Measurements from ENCODE around the gene INS.

INS gene

DNA sequence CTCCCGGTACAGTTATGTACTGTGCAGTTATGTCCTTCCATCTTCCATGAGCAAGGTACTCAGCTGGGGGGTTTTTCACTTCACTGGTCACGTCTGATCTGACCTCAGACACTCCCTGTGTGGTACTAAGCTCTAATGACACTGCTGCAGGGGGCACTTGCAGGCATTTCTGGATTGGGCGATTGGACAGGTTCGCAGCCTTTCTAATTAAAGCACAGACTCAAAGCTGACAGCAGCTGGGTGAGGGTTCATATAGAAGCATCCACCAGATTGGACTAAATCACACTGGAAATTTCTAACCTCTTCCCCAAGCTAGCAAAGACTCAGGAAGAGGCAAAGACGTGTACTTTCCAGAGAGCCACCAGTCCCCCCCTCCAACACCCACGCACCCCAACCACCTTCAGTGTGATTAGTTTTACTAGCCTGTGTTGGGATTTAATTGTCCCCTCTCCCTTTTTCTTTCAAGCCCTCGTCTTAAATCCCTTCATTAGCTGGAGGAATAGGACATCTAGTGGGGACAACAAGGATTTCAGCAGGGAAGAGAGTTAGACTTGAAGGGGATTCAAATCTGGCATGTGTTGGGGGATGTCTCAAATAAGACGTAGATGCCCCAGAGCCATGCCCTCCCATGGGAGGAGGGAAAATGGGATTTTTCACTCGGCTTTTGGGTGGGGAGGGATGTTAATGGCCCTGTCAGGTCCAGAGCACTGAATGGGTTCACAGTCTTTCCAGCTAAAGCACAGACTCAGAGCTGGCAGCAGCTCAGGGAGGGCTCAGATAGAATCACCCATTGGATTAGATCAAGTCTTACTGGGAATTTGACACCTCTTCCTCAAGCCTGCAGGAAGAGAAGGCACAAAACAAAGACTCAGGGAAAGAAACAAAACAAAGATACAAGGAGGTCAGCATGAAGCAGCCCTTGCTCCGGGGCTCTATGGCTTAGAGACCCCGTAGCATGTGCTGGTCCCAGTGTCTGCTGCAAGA, 10.9 kb downstream of the INS start:
- peaks cover 59% of the 10 kb centered on the region for H3K27me3 ChIP-seq (ENCODE audit: control insufficient read depth, insufficient read depth, low read length)
- no peaks in the 10 kb centered on the region for H3K36me3 ChIP-seq (ENCODE audit: control insufficient read depth, insufficient read depth, low read length)
- no peak overlapping the region for H3K4me3 ChIP-seq (ENCODE audit: low read depth, low read length)
- no peak overlapping the region for H3K27ac ChIP-seq (ENCODE audit: low read depth, low read length)
- no peak overlapping the region for H3K9ac ChIP-seq (ENCODE audit: low read length)
- H3K9me3 ChIP-seq (ENCODE audit: control insufficient read depth, insufficient read depth, low read depth, low read length): no peaks in the 10 kb centered on the region
- peaks cover 17% of the 10 kb centered on the region; the same call in 1 of the 2 replicates for H3K4me1 ChIP-seq (ENCODE audit: control insufficient read depth, insufficient read depth, low read length)

DNA sequence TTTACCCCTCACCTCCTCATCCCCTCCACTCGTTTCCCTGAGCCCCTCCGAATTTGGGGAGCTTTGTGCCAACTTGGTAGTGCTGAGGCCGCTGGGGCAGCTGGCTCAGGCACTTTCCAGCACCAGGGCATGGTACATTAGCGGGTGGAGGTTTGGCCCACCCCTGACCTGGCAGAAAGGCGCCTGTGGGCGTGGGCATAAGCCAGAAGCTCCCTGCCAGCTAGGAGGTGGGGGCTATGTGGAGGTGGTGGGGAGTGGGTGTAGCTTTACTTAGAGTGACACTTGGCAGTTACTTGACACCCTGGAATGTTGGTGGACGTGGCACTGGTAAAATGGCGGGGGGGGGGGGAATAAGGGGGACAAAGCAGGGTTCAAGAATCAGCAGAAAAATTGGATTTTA, 11.5 kb downstream of the INS start:
- Histone ChIP-seq H3K4me1 (ENCODE audit: control insufficient read depth, insufficient read depth, low read length) (peaks cover 17% of the 10 kb centered on the region; the same call in 1 of the 2 replicates), H3K36me3 (ENCODE audit: control insufficient read depth, insufficient read depth, low read length) (no peaks in the 10 kb centered on the region), H3K4me3 (ENCODE audit: low read depth, low read length) (no peak overlapping the region), H3K27ac (ENCODE audit: low read depth, low read length) (no peak overlapping the region), H3K27me3 (ENCODE audit: control insufficient read depth, insufficient read depth, low read length) (peaks cover 66% of the 10 kb centered on the region), H3K9ac (ENCODE audit: low read length) (no peak overlapping the region), H3K9me3 (ENCODE audit: control insufficient read depth, insufficient read depth, low read depth, low read length) (no peaks in the 10 kb centered on the region)

DNA sequence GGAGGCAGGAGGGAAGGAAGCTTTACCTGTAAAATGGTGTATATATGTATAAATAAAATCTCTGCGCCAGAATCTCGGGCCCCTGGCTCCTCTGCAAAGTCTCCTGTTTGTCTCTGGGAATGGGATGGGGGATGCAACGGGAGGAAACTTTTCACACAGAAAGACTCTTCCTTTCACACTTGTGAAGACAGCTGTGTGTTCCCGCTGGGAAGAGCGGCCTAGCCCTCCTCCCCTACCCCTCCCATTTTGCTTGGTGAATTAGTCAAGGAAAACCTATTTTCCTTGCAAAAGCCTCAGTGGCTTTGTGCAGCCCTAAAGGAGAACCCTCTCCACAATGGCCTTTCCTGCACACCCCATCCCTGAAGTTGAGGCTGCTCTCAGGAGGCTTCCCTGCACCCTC, 12.4 kb downstream of the INS start:
- peaks cover 75% of the 10 kb centered on the region for H3K27me3 ChIP-seq (ENCODE audit: control insufficient read depth, insufficient read depth, low read length)
- H3K9ac ChIP-seq (ENCODE audit: low read length): no peak overlapping the region
- no peak overlapping the region for H3K4me3 ChIP-seq (ENCODE audit: low read depth, low read length)
- no peaks in the 10 kb centered on the region for H3K9me3 ChIP-seq (ENCODE audit: control insufficient read depth, insufficient read depth, low read depth, low read length)
- H3K36me3 ChIP-seq (ENCODE audit: control insufficient read depth, insufficient read depth, low read length): no peaks in the 10 kb centered on the region
- H3K4me1 ChIP-seq (ENCODE audit: control insufficient read depth, insufficient read depth, low read length): peaks cover 18% of the 10 kb centered on the region; the same call in 1 of the 2 replicates
- H3K27ac ChIP-seq (ENCODE audit: low read depth, low read length): no peak overlapping the region

- Histone ChIP-seq H3K36me3 (ENCODE audit: control insufficient read depth, insufficient read depth, low read length) (no peaks in the 10 kb centered on the region), H3K9ac (ENCODE audit: low read length) (no peak overlapping the region), H3K27ac (ENCODE audit: low read depth, low read length) (no peak overlapping the region), H3K9me3 (ENCODE audit: control insufficient read depth, insufficient read depth, low read depth, low read length) (no peaks in the 10 kb centered on the region), H3K4me3 (ENCODE audit: low read depth, low read length) (no peak overlapping the region), H3K27me3 (ENCODE audit: control insufficient read depth, insufficient read depth, low read length) (peaks cover 87% of the 10 kb centered on the region), H3K4me1 (ENCODE audit: control insufficient read depth, insufficient read depth, low read length) (peaks cover 21% of the 10 kb centered on the region; the same call in 1 of the 2 replicates)
Measured at GRCh38 chr11:2147391-2147790, 13.6 kb downstream of the INS start.

GRCh38 chr11:2146051-2146450, 15.0 kb downstream of the INS start:
- no peak overlapping the region for H3K4me3 ChIP-seq (ENCODE audit: low read depth, low read length)
- H3K4me1 ChIP-seq (ENCODE audit: control insufficient read depth, insufficient read depth, low read length): peaks cover 22% of the 10 kb centered on the region
- no peak overlapping the region for H3K9ac ChIP-seq (ENCODE audit: low read length)
- H3K27me3 ChIP-seq (ENCODE audit: control insufficient read depth, insufficient read depth, low read length): peaks cover 99% of the 10 kb centered on the region
- H3K9me3 ChIP-seq (ENCODE audit: control insufficient read depth, insufficient read depth, low read depth, low read length): no peaks in the 10 kb centered on the region
- no peaks in the 10 kb centered on the region for H3K36me3 ChIP-seq (ENCODE audit: control insufficient read depth, insufficient read depth, low read length)
- H3K27ac ChIP-seq (ENCODE audit: low read depth, low read length): no peak overlapping the region

DNA sequence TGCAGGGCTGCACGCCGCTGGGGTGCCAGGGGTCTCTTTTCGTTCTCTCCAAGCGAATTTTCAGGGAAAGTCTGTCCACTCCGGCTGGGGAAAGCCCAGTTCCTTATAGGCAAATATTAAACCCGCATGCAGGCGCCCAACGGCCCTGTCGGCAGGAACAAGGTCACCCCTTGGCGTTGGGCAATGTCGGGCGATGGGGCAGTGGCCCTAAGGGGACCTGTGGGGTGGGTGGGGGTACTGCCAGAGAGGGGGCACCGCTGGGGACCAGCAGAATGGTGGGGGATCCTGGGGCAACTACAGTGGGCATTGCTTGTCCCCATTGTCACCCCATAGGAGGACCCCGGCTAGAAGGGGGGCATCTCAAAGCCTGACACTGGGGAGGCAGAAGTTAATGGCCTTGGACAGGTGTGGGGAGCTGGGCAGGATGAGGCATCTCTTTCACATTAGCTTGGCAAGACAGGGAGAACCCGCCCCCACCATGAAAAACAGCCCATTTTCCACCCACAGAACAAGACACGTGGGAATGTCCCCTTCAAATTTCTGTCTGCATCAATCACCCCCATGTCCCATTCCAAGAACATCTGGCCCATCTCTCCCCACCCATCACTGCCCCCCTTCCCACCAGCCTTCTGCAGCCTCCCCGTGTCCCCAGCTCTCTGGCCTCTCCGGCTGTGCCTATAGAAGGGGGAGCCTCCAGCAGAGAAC, 16.3 kb downstream of the INS start:
- Histone ChIP-seq H3K9me3 (ENCODE audit: control insufficient read depth, insufficient read depth, low read depth, low read length) (no peaks in the 10 kb centered on the region), H3K4me3 (ENCODE audit: low read depth, low read length) (peak overlapping the region; percentile 37; the same call in 1 of the 2 replicates), H3K9ac (ENCODE audit: low read length) (no peak overlapping the region), H3K27me3 (ENCODE audit: control insufficient read depth, insufficient read depth, low read length) (peaks cover 100% of the 10 kb centered on the region), H3K36me3 (ENCODE audit: control insufficient read depth, insufficient read depth, low read length) (no peaks in the 10 kb centered on the region), H3K4me1 (ENCODE audit: control insufficient read depth, insufficient read depth, low read length) (peaks cover 27% of the 10 kb centered on the region), H3K27ac (ENCODE audit: low read depth, low read length) (no peak overlapping the region)

DNA sequence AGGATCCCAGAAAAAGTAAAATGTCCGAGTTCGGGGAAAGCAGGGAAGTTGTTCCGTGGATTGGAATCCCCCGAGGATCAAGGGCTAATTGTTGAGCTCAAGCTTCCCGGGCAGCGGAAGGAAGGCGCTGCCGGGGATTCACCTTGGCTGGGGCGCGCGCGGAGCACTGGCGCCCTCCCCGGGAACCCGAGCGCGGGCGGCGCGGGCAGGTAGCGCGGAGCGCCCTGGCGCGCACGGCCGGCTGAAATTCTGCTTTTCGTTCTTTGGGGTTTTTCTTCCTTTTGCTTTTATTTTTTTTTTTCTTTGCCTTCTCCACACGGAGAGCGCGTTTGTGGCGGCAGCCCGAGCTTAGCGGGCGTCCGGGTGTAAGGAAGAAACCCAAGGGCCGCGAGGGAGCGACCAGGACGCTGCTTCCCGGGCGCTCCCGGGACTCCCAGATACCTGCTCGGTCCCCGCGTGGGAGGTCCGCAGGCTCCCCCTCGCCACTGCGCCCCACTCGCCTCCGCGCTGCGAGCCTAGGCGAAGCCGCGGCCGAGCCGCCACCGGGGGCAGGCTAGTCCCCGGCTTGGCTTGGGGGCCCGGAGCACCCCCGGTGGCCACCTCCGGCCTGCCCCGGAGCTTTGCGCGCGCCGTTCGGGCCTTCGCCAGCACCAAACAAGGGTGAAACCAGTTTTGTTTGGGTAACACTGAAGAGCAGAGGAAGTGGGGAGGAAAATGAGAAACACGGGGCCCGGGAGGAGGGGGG, 17.0 kb downstream of the INS start:
- no peak overlapping the region for H3K9ac ChIP-seq (ENCODE audit: low read length)
- peaks cover 97% of the 10 kb centered on the region for H3K27me3 ChIP-seq (ENCODE audit: control insufficient read depth, insufficient read depth, low read length)
- H3K9me3 ChIP-seq (ENCODE audit: control insufficient read depth, insufficient read depth, low read depth, low read length): no peaks in the 10 kb centered on the region
- H3K4me1 ChIP-seq (ENCODE audit: control insufficient read depth, insufficient read depth, low read length): peaks cover 27% of the 10 kb centered on the region
- H3K4me3 ChIP-seq (ENCODE audit: low read depth, low read length): peak overlapping the region; percentile 37
- H3K27ac ChIP-seq (ENCODE audit: low read depth, low read length): no peak overlapping the region
- no peaks in the 10 kb centered on the region for H3K36me3 ChIP-seq (ENCODE audit: control insufficient read depth, insufficient read depth, low read length)

DNA sequence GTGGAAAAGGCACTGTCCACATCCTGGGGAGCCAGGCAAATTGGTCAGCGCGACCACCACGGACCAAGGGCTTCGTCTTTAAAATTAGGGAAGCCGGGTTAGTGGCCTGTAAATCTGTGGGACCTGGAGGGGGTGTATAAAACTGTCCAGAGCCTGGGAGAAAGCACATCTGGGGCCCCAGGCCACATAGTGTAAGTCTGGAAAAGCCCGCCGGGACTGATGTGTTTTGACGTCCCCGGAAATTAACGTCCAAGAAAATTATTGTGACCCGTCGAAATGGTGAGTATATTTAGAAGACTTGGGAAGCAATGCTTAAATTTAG, 17.6 kb downstream of the INS start:
- no peak overlapping the region for H3K9ac ChIP-seq (ENCODE audit: low read length)
- H3K27me3 ChIP-seq (ENCODE audit: control insufficient read depth, insufficient read depth, low read length): peaks cover 96% of the 10 kb centered on the region
- H3K27ac ChIP-seq (ENCODE audit: low read depth, low read length): no peak overlapping the region
- peaks cover 27% of the 10 kb centered on the region for H3K4me1 ChIP-seq (ENCODE audit: control insufficient read depth, insufficient read depth, low read length)
- H3K9me3 ChIP-seq (ENCODE audit: control insufficient read depth, insufficient read depth, low read depth, low read length): no peaks in the 10 kb centered on the region
- H3K36me3 ChIP-seq (ENCODE audit: control insufficient read depth, insufficient read depth, low read length): no peaks in the 10 kb centered on the region
- H3K4me3 ChIP-seq (ENCODE audit: low read depth, low read length): peak overlapping the region; percentile 37; the same call in 1 of the 2 replicates

GRCh38 chr11:2142762-2143202, 18.2 kb downstream of the INS start:
- H3K9me3 ChIP-seq (ENCODE audit: control insufficient read depth, insufficient read depth, low read depth, low read length): no peaks in the 10 kb centered on the region
- no peaks in the 10 kb centered on the region for H3K36me3 ChIP-seq (ENCODE audit: control insufficient read depth, insufficient read depth, low read length)
- peaks cover 96% of the 10 kb centered on the region for H3K27me3 ChIP-seq (ENCODE audit: control insufficient read depth, insufficient read depth, low read length)
- no peak overlapping the region for H3K4me3 ChIP-seq (ENCODE audit: low read depth, low read length)
- H3K9ac ChIP-seq (ENCODE audit: low read length): no peak overlapping the region
- no peak overlapping the region for H3K27ac ChIP-seq (ENCODE audit: low read depth, low read length)
- H3K4me1 ChIP-seq (ENCODE audit: control insufficient read depth, insufficient read depth, low read length): peaks cover 20% of the 10 kb centered on the region

GRCh38 chr11:2142300-2142759, 18.7 kb downstream of the INS start:
- H3K27me3 ChIP-seq (ENCODE audit: control insufficient read depth, insufficient read depth, low read length): peaks cover 96% of the 10 kb centered on the region
- H3K4me3 ChIP-seq (ENCODE audit: low read depth, low read length): no peak overlapping the region
- H3K9me3 ChIP-seq (ENCODE audit: control insufficient read depth, insufficient read depth, low read depth, low read length): no peaks in the 10 kb centered on the region
- no peak overlapping the region for H3K9ac ChIP-seq (ENCODE audit: low read length)
- peaks cover 17% of the 10 kb centered on the region for H3K4me1 ChIP-seq (ENCODE audit: control insufficient read depth, insufficient read depth, low read length)
- H3K36me3 ChIP-seq (ENCODE audit: control insufficient read depth, insufficient read depth, low read length): no peaks in the 10 kb centered on the region
- H3K27ac ChIP-seq (ENCODE audit: low read depth, low read length): no peak overlapping the region
